Panc1 (cell line): Measurements from ENCODE around the gene CSTPP1. TPM values are rescaled to one million over a fixed set of nuclear protein-coding genes. Genes with fewer than 3 reads are reported as not detected.

Experiments
- ATAC-seq: fragments of 200-7000 bp; cut with Tn5 transposase; 2 replicates; pipeline ENCODE4 v1.9.1; 2020; ENCODE audit warnings: mild to moderate bottlenecking, moderate library complexity
- BruUV-seq: library from RNA; stranded (reverse); fragments of 400-500 nt; replicated peaks from 2 replicates; lab custom pipeline; 2021; lab: Mats Ljungman, UMichigan
- CTCF ChIA-PET: fragments of 300-600 bp; sonication (Branson Sonifier 250); formaldehyde crosslinking; loops from one replicate; lab custom pipeline; 2022; ENCODE audit warnings: antibody characterized with exemption; lab: Charles Lee
- POLR2A ChIA-PET: fragments of 300-600 bp; sonication (Branson Sonifier 250); formaldehyde crosslinking; loops from one replicate; lab custom pipeline; 2022; ENCODE audit warnings: antibody characterized with exemption; lab: Charles Lee
- DNase-seq: peaks from one replicate; pipeline ENCODE4 v3.0.0-alpha.2; 2010; ENCODE audit warnings: low read depth, low spot score
- H3K27ac ChIP-seq: 2 replicates; pipeline ENCODE4 v1.5.1; 2011; ENCODE audit warnings: mild to moderate bottlenecking, low read length, inconsistent platforms
- H3K27me3 ChIP-seq: fragments of 200-500 bp; sonication (Bioruptor generic); 2 replicates; pipeline ENCODE4 v1.6.0; 2014; ENCODE audit warnings: low read length, inconsistent platforms; ENCODE audit not compliant: control insufficient read depth, insufficient read depth
- H3K36me3 ChIP-seq: fragments of 200-500 bp; sonication (Bioruptor generic); 2 replicates; pipeline ENCODE4 v1.5.1; 2014; ENCODE audit warnings: inconsistent platforms, mild to moderate bottlenecking, low read length, moderate library complexity; ENCODE audit not compliant: control insufficient read depth, insufficient read depth
- H3K4me1 ChIP-seq: 2 replicates; pipeline ENCODE4 v1.5.1; 2011; ENCODE audit warnings: inconsistent platforms, mild to moderate bottlenecking, low read length, moderate library complexity; ENCODE audit not compliant: control insufficient read depth, insufficient read depth
- H3K4me3 ChIP-seq, 2 experiments: 2 replicates each; pipeline ENCODE4 v1.5.1; 2011 to 2012; ENCODE audit warnings: low read depth in 2 of 2, low read length in 2 of 2, mild to moderate bottlenecking in 2 of 2, inconsistent platforms in 1 of 2, moderate library complexity in 1 of 2
- H3K9me3 ChIP-seq: fragments of 200-500 bp; sonication (Bioruptor generic); 2 replicates; pipeline ENCODE4 v1.5.1; 2014; ENCODE audit warnings: low read depth, mild to moderate bottlenecking, inconsistent platforms, low read length, moderate library complexity; ENCODE audit not compliant: control insufficient read depth, insufficient read depth
- CTCF ChIP-seq: fragments of 450-650 bp; IDR thresholded peaks from 2 replicates; pipeline ENCODE4 v1.5.1; 2017; ENCODE audit warnings: mild to moderate bottlenecking
- POLR2AphosphoS5 ChIP-seq: IDR thresholded peaks from 2 replicates; pipeline ENCODE4 v1.6.1; 2012; ENCODE audit warnings: mild to moderate bottlenecking, low read depth, low read length, moderate library complexity
- REST ChIP-seq, 2 experiments: IDR thresholded peaks; 2 replicates each; pipeline ENCODE4 v1.6.1; 2011 to 2012; ENCODE audit warnings: low read depth in 2 of 2, control low read depth in 1 of 2, low read length in 1 of 2, mild to moderate bottlenecking in 1 of 2, moderate library complexity in 1 of 2; ENCODE audit not compliant: insufficient read depth in 1 of 2
- SIN3A ChIP-seq: IDR thresholded peaks from 2 replicates; pipeline ENCODE4 v1.6.1; 2012; ENCODE audit warnings: low read depth, mild to moderate bottlenecking, low read length, moderate library complexity, borderline replicate concordance; ENCODE audit not compliant: insufficient read depth
- TCF7L2 ChIP-seq: IDR thresholded peaks from 2 replicates; pipeline ENCODE4 v1.6.1; 2011; ENCODE audit warnings: mild to moderate bottlenecking, low read depth, low read length, inconsistent platforms
- in situ Hi-C: cut with HindIII; loops from 2 replicates; pipeline ENCODE4 v1.10.0; 2016; ENCODE audit warnings: low sequenced_read_pairs, low pct_unique_long_range_greater_than_20kb
- intact Hi-C: fragments of 100-400 bp; cut with micrococcal nuclease; formaldehyde crosslinking; loops from one replicate; pipeline ENCODE4 v1.10.0; 2022; ENCODE audit not compliant: unreplicated experiment
- total RNA-seq: library from RNA; stranded (reverse); gene quantifications from one replicate; pipeline ENCODE4 v1.2.1, GENCODE V29; 2021; ENCODE audit not compliant: unreplicated experiment

Gene CSTPP1
- total RNA-seq, 1 experiment from 2014 or later = 29.0 TPM

- H3K27me3 ChIP-seq = no peaks in the 10 kb centered on the region
- TF ChIP-seq SIN3A = no peak
- no peak for TF ChIP-seq CTCF
- TF ChIP-seq POLR2AphosphoS5 = no peak
- no peak for TF ChIP-seq REST (IDR thresholded peaks at IDR 0.05; ENCODE audit: insufficient read depth in 1 of 2, low read depth in 2 of 2, low read length in 1 of 2)
- TF ChIP-seq TCF7L2 = no peak
- ChIA-PET POLR2A (no interaction called here), CTCF (interaction anchor here (0.6 kb wide), 1 partner anchor 20 kb away, joined by 3 read pairs; no protein-coding TSS in a partner anchor)
- no peak overlapping the region for H3K4me3 ChIP-seq
- DNase-seq (no peak), ATAC-seq (no peak)
- in situ Hi-C loops (no loop called here), intact Hi-C loops (no loop called here)
- no peak overlapping the region for H3K27ac ChIP-seq
- no peaks in the 10 kb centered on the region for H3K9me3 ChIP-seq
- no TSS peak for BruUV-seq
- H3K36me3 ChIP-seq = no peaks in the 10 kb centered on the region
- no peaks in the 10 kb centered on the region for H3K4me1 ChIP-seq
Measured at GRCh38 chr11:47132490-47132889, 195.9 kb downstream of the CSTPP1 start.

- Histone ChIP-seq H3K27ac (no peak overlapping the region), H3K4me1 (no peaks in the 10 kb centered on the region), H3K4me3 (no peak overlapping the region), H3K36me3 (no peaks in the 10 kb centered on the region), H3K27me3 (no peaks in the 10 kb centered on the region), H3K9me3 (no peaks in the 10 kb centered on the region)
- POLR2A ChIA-PET = no interaction called here
- DNase-seq = no peak
- no TSS peak for BruUV-seq
- CTCF ChIA-PET = no interaction called here
- intact Hi-C loops (no loop called here), in situ Hi-C loops (no loop called here)
- ATAC-seq = no peak
- TF ChIP-seq REST (IDR thresholded peaks at IDR 0.05; ENCODE audit: insufficient read depth in 1 of 2, low read depth in 2 of 2, low read length in 1 of 2) (no peak), POLR2AphosphoS5 (no peak), SIN3A (no peak), TCF7L2 (no peak), CTCF (no peak)
Measured at GRCh38 chr11:47132981-47133380, 196.4 kb downstream of the CSTPP1 start.
